HG02885 (cell line): ENCODE measurements around the gene PPP3CA.
"Not testable (repeated sequence)": the region's sequence is repeated elsewhere in the genome, so short reads cannot be mapped to it uniquely, and the experiment has no call there.

Experiments used
- ATAC-seq: cut with Tn5 transposase; IDR thresholded peaks from one replicate; pipeline ENCODE4 v1.9.1; 2021; ENCODE audit warnings: mild to moderate bottlenecking; ENCODE audit not compliant: unreplicated experiment, poor library complexity

The PPP3CA gene

GRCh38 chr4:101122019-101122418 lies 225.3 kb downstream of the PPP3CA start:
- ATAC-seq: no peak

DNA sequence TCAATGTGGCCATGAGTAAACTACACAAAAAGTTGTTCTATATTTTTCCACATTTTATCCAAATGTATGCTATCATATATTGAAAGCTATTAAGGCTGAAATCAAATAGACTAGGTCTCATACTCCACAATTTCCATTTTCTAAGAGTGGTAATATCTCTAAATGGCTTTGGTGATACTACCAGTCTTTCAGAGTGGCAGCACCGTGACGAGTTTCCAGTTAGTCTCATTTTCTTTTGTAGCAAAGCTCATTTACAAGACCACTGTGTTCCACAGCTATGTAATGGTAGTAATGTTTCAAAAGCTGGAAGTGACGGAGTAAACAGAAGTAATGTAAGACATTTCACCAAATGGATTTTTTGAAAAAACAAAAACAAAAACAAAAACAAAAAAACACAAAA lies 228.2 kb downstream of the PPP3CA start:
- no peak for ATAC-seq

GRCh38 chr4:101118617-101119016 lies 228.7 kb downstream of the PPP3CA start:
- ATAC-seq: no peak

- ATAC-seq: no peak
These were observed 231.4 kb downstream of the PPP3CA start for GRCh38 chr4:101115887-101116286.

DNA sequence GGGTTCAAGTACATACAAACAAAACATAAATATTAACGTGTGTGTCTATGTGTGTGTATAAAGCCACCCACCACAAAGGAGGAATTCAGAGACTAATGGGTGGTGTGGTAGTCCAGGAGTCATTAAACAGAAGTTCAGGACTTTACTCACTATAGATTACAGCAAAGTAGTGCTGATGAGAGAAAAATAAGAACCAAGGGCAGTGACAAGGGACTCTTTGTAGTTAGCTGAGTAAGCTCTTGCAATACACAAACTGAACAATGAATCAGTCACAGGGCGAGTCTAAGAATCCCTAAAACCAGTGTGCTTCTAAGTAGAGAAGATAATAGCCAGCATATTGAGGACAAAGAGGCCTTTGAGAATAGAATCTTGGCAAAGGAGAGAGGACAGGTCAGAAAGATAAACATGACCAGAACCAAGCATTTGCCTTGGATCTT lies 232.4 kb downstream of the PPP3CA start:
- ATAC-seq: no peak

DNA sequence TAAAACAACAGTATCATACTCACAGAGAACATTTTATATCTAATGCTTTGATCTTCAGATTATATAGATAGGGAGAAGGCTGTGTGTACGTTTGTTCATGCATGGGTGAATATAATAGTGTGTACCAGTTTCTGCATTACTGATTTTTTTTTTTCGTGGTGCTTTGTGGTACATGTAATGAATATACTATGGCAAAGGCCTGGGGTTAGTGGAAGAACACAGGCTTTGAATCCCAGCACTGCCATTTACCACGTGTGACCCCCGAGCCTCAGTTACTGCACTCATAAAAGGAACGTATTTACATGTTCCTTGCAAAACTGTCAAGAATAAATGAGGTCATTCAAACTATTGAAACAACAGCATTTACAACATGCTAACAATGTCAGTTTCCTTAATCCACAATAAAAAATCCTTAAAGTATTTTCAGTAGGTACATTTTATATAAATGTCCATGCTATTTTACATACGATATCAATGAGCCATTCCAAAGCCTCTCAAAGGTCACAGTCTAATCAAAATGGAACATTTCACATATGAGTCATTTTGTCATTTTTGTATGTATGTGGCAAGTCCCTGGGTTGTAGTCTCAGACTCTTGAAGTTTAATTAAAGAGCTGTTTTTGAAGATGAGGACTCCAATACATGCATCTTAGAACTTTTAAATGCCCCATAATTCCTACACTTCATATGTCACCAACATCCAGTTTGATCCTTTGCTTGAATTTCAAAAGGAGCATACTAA lies 242.8 kb downstream of the PPP3CA start:
- ATAC-seq: no peak

GRCh38 chr4:101103381-101104142 lies 243.8 kb downstream of the PPP3CA start:
- ATAC-seq: peak; percentile 91

DNA sequence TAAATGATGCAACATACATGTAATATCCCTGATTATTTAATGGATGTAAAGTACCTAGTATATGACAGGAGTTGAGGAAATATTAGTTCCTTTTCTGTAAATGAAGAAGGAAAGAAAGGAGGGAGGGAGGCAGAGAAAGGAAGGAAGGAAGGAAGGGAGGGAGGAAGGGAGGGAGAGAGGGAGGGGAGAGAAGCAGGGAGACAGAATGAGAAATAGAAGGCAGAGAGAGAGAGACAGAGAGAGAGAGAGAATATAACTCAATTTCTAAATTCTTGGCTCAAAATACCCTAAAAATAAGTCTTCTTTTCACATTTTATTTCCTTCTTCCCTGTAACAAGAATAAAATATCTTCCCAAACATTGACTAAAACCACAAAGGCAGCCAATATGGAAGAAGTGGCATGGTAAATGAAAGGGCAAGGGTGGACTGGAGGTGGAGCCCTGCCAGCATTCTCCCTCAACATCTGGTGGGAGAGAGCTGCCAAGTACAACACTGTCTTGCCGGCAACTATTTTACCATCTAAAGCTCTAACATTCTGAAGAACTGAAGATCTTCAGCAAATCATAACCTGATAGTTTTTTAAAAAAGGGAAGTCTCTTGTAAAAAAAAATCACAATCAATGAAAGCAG lies 245.1 kb downstream of the PPP3CA start:
- no peak for ATAC-seq

GRCh38 chr4:101101072-101101471 lies 246.3 kb downstream of the PPP3CA start:
- no peak for ATAC-seq

- ATAC-seq: no peak
These were observed 248.5 kb downstream of the PPP3CA start for GRCh38 chr4:101098666-101099400.

DNA sequence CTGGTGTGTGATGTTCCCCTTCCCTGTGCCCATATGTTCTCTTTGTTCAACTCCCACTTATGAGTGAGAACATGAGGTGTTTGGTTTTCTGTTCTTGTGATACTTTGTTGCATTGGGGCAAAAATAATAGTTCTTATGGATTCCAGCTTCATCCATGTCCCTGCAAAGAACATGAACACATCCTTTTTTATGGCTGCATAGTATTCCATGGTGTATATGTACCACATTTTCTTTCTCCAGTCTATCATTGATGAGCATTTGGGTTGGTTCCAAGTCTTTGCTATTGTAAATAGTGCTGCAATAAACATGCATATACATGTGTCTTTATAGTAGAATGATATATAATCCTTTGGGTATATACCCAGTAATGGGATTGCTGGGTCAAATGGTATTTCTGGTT lies 254.7 kb downstream of the PPP3CA start:
- not testable (repeated sequence) for ATAC-seq

DNA sequence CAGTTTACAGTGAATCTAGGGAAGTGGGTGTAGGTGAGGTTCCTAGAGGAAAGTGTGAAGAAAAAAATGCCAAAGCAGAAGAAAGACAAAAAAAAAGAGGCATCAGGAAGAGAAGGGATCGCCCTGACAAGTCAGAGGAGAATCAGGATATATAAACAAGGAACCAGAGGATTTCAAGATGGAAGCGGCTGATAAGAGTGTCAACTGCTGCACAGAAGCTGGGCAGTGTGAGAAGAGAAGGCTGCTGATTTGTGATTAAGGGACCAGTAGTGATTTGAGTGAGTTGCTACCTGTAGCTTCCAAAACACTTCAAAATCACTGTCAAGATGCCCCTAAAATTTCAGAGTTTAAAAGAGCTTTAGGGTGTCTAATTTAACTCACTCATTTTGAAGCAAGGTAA lies 258.2 kb downstream of the PPP3CA start:
- ATAC-seq: no peak

DNA sequence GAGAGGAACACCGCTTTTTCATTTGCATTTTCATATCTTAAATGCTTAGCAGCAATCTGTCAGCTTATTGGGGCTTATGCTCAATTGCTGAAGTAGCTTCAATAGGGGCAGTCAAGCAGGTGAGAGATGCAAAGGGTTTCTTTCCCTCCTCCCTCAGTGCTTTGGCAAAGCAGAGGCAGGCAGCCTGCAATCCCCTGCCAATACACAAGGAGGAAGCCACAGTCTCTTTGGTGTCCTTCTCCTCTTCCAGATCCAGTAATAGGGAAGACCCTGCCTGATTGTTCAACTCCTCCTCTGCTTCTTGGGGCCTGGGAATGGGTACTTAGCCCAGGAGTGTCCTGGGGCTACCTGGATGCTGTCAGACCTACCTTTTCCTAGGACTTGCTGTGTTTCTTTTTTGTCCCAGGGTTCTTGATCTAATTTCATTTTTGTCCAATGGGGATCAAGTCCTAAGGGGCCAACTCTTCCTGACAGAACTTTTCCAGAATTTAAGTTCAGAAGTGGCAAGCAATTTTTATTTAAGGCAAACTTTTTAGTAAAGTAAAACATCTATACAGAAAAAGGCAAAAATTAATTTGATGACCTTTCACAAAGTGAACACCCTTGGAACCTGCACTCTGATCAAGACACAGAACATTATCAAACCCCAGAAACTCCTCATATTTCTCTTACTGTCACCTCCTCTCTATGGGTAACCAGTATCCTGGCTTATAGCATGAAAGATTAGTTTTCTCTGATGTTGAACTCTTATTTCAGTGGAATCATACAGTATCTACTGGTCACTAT lies 260.3 kb downstream of the PPP3CA start:
- ATAC-seq: no peak

DNA sequence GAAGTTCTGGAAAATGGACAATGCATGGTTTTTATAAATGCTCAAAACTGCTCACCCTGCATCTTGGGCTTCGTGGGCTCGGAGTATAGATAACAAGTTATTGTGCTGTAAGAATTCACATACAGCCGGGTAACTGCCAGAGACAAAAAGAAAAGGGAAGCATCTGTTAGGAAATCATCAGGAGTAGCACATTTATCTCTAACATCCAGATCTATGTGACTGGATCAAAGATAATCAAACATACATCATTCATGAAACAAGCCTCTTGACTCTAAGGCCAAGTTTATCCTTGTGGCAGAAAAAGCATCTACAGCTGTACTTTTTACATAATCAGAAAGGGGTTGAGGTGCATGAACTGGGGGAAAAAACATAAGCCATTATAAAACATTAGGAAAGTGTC lies 264.2 kb downstream of the PPP3CA start:
- ATAC-seq: no peak

GRCh38 chr4:101081695-101082369 lies 265.5 kb downstream of the PPP3CA start:
- ATAC-seq: no peak

DNA sequence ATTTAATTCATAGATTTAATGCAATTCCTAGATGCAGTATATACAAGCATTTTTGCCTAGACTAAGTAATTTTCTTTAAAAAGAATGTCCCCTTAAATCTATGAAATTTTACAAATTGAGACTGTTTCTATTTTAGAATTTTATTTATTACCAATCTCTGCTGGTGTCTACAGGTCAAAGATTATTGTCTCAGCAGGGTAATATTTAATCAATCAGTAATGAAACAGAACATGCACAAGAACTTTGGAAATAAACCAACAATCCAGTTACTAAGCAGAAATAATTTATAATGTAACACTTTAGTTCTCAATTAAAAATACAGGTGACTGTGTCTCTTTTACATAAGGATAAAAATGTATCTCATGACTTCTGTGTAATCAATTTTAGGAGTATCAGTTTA lies 266.2 kb downstream of the PPP3CA start:
- no peak for ATAC-seq

DNA sequence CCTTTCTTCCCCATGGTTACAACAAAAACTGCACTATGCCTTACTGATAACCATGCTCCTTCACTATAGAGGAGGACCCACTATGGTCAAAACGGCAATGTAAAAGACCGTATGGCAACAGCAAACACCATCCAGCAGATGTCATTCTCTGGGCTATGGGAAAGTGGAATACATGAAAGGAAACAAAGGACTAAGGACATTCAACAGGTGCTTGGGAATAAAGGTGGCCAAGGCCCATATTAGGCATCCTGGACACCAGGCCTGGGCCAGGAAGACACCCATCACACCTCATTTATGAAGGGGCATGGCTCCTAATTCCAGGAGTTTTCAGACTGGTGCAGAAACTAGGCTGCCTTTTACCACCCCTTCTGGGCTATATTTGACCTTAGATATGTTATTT lies 268.4 kb downstream of the PPP3CA start:
- ATAC-seq: no peak

DNA sequence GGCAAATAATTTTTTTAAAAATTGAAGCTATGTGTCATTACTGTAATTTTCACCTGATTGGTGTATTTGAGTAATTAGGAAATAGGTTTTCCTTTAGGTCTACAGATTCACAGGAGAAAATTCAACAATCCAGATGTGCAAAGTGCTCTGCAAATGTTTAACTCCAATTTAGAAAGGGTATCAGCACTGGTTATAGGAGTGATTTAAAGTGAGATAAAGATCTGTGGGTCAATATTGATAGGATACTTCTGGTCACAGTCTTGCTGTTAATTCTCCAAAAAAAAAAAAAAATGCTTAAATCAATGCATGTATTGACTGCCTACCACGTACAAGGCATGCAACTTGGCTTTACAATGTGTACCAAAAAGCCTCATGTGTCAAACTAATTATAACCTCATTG lies 271.3 kb downstream of the PPP3CA start:
- no peak for ATAC-seq

DNA sequence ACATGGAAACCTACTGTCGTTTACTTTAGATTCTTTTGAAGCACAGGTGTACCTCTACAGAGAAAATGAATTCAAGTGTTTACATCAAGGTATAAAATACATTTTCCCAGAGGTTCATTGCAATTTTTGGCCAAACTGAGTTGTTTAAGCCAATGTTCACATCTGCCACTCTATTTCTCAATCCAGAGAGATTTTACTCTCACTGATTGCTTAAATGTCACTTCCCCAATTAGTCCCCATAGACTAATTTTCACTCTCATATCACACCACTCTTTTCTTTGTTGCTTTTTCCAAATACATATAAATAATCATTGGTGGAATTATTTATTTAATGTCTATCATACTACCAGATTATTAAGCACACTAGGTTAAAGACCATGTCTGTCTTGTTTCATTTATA lies 271.8 kb downstream of the PPP3CA start:
- ATAC-seq: no peak
